Chondrocyte (in vitro differentiated cells): ENCODE measurements around the gene HNRNPAB. TPM values are rescaled to one million over a fixed set of nuclear protein-coding genes. Genes with fewer than 3 reads are reported as not detected.
"Not testable (repeated sequence)": the region's sequence is repeated elsewhere in the genome, so short reads cannot be mapped to it uniquely, and the experiment has no call there.

Experiments used
- DNase-seq: peaks from one replicate; pipeline ENCODE4 v3.0.0; 2021; ENCODE audit warnings: mixed read lengths, low spot score
- H3K27ac Mint-ChIP-seq: one replicate; pipeline ENCODE4 v1.8.0; 2021; ENCODE audit warnings: mild to moderate bottlenecking, moderate library complexity, mixed read lengths; ENCODE audit not compliant: unreplicated experiment
- H3K27me3 Mint-ChIP-seq: 2 replicates; pipeline ENCODE4 v1.8.0; 2021; ENCODE audit warnings: low read depth, mixed read lengths
- H3K36me3 Mint-ChIP-seq: 2 replicates; pipeline ENCODE4 v1.8.0; 2021; ENCODE audit warnings: low read depth, mixed read lengths
- H3K4me1 Mint-ChIP-seq: 2 replicates; pipeline ENCODE4 v1.8.0; 2021; ENCODE audit warnings: low read depth, mild to moderate bottlenecking, mixed read lengths
- H3K4me3 Mint-ChIP-seq: one replicate; pipeline ENCODE4 v1.8.0; 2021; ENCODE audit warnings: mild to moderate bottlenecking, moderate library complexity, mixed read lengths; ENCODE audit not compliant: unreplicated experiment
- H3K9me3 Mint-ChIP-seq: 2 replicates; pipeline ENCODE4 v1.8.0; 2021; ENCODE audit warnings: low read depth, mixed read lengths
- total RNA-seq: library from RNA; stranded (reverse); gene quantifications from 3 replicates; pipeline ENCODE4 v1.2.1, GENCODE V29; 2021
- TF ChIP-seq, protein P1 (sequence below): fragments of 200-600 bp; sonication (generic); IDR thresholded peaks from 2 replicates; pipeline ENCODE4 v1.5.0; 2021; ENCODE audit warnings: antibody characterized with exemption, mild to moderate bottlenecking, moderate library complexity

Gene HNRNPAB
- total RNA-seq, 1 donor from 2014 or later = 156 TPM

DNA sequence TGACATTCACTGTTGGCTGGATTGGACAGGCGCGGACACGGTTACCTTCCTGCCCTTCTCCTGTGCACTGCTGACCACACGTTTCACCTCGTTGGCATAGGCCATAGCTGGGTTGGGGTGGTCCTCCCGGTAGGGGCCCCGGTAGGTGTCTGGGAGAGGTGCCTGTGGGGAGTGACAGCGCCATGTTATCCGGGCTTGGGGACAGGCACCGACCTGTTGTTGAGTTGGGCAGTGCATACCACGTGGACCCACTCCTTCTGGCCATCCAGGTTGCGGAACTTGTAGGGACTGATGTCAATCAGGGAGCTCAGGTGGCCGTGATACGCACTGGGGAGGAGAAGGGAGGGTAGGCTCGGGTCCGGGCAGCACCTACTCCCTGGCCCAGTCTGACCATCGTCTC, 20.1 kb downstream of the HNRNPAB start:
- Mint-ChIP-seq H3K9me3 (peaks cover 10% of the 10 kb centered on the region), H3K4me3 (no peak overlapping the region), H3K27me3 (no peaks in the 10 kb centered on the region), H3K36me3 (peaks cover 26% of the 10 kb centered on the region), H3K4me1 (peaks cover 12% of the 10 kb centered on the region), H3K27ac (no peak overlapping the region)
- TF ChIP-seq, protein P1, sequence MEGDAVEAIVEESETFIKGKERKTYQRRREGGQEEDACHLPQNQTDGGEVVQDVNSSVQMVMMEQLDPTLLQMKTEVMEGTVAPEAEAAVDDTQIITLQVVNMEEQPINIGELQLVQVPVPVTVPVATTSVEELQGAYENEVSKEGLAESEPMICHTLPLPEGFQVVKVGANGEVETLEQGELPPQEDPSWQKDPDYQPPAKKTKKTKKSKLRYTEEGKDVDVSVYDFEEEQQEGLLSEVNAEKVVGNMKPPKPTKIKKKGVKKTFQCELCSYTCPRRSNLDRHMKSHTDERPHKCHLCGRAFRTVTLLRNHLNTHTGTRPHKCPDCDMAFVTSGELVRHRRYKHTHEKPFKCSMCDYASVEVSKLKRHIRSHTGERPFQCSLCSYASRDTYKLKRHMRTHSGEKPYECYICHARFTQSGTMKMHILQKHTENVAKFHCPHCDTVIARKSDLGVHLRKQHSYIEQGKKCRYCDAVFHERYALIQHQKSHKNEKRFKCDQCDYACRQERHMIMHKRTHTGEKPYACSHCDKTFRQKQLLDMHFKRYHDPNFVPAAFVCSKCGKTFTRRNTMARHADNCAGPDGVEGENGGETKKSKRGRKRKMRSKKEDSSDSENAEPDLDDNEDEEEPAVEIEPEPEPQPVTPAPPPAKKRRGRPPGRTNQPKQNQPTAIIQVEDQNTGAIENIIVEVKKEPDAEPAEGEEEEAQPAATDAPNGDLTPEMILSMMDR = no peak
- DNase-seq = peak; percentile 79

DNA sequence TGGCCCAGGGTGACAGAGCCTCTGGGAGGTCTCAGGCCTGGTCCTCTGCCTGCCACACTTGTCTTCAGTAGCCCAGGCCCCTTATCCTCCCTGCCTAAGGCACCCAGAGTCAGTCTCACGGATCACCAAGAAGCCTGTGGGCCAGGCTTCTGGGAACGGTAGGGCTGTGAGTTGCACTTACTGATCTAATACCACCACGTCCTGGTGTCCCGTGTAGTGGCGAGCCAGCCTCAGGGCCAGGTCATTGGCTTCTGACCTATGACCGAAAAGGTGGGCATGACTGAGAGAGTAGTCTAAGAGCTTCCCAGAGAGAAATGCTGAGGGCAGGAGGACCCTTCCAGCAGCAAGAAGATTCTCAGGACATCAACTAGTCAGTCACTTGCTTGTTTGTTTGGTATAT, 20.8 kb downstream of the HNRNPAB start:
- Mint-ChIP-seq H3K36me3 (peaks cover 29% of the 10 kb centered on the region), H3K4me1 (peaks cover 18% of the 10 kb centered on the region), H3K9me3 (peaks cover 10% of the 10 kb centered on the region), H3K4me3 (no peak overlapping the region), H3K27me3 (no peaks in the 10 kb centered on the region), H3K27ac (no peak overlapping the region)
- TF ChIP-seq, protein P1 = no peak
- DNase-seq = peak; percentile 55

DNA sequence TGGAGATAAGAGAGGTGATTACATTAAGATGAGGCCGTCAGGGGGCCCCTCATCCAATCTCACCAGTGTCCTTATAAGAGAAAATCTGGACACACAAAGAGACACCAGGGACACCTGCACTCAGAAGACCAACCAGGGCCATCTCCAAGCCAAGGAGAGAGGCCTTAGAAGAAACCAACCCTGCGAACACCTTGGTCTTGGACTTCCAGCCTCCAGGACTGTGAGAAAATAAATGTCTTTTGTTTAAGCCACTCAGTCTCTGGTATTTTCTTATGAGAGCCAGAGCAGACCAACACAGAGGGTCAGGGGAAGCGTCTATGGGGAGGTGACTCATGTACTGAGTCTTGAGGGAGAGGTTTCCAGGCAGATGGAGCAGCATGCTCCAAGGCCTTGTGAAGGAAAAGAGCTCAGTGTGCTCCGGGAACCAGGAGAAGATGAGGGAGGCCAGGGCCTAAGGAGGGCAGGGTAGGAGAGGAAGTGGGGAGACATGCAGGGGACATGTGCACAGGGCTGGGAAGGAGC, 22.9 kb downstream of the HNRNPAB start:
- peaks cover 33% of the 10 kb centered on the region for H3K36me3 Mint-ChIP-seq

DNA sequence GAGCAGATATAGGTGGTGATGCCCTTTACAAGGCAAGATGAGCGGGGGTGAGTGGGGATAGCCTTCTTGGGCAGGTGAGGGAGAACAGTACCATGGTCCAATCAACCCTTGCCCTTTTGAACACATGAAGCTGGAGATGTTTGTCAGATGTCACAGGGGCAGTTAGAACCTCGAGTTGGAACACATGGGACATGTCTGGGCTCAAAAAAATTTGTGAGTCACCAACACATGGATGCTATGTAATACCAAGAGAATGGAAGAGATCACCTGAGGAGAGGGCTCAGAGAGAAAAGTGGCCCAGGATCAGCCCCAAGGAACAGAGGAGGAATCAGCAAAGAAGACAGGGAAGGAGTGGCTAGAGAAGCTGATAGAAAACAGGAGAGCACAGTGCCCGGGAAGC, 23.6 kb downstream of the HNRNPAB start:
- DNase-seq = peak; percentile 36
- Mint-ChIP-seq H3K27ac (no peak overlapping the region), H3K27me3 (no peaks in the 10 kb centered on the region), H3K4me3 (no peak overlapping the region), H3K9me3 (peaks cover 10% of the 10 kb centered on the region), H3K4me1 (peaks cover 38% of the 10 kb centered on the region), H3K36me3 (peaks cover 33% of the 10 kb centered on the region)
- TF ChIP-seq, protein P1 = no peak

More for the DNA sequence above, 22.9 kb downstream of the HNRNPAB start:
- H3K27ac Mint-ChIP-seq = no peak overlapping the region
- peaks cover 10% of the 10 kb centered on the region for H3K9me3 Mint-ChIP-seq
- TF ChIP-seq, protein P1 = no peak
- DNase-seq = peak; percentile 41
- H3K4me3 Mint-ChIP-seq = no peak overlapping the region
- no peaks in the 10 kb centered on the region for H3K27me3 Mint-ChIP-seq
- peaks cover 36% of the 10 kb centered on the region for H3K4me1 Mint-ChIP-seq

DNA sequence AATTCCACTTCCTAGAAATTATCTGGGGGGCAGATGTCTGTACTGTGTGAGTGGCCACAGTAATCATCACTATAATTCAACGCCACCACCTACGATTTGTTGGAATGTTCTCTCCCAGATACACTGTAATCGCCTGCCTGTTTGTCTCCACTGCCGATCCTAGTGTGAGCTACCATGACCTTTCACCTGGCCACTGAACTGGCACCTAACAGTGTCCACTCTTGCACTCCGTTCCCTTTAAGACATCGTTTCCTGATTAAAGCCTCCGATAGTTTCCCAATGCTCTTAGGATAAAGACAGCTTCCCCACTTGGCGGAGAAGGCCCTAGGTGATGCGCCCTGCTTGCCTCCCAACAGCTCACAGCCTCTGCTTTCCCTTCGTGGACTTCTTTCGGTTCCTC, 24.3 kb downstream of the HNRNPAB start:
- Mint-ChIP-seq H3K27ac (no peak overlapping the region), H3K4me1 (peaks cover 40% of the 10 kb centered on the region), H3K27me3 (no peaks in the 10 kb centered on the region), H3K4me3 (no peak overlapping the region), H3K36me3 (peaks cover 30% of the 10 kb centered on the region), H3K9me3 (peaks cover 10% of the 10 kb centered on the region)
- DNase-seq = peak; percentile 9
- TF ChIP-seq, protein P1 = no peak

DNA sequence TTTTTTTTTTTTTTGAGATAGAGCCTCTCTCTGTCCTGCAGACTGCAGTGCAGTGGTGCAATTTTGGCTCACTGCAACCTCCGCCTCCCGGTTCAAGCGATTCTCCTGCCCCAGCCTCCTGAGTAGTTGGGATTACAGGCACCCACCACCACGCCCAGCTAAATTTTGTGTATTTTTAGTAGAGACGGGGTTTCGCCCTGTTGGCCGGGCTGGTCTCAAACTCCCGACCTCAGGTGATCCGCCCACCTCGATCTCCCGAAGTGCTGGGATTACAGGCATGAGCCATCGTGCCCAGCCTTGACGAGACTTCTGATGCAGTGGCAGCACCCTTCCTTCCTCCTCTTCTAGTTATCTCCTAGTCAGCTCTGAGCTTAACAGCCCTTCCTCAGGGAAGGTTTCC, 24.8 kb downstream of the HNRNPAB start:
- H3K9me3 Mint-ChIP-seq = not testable (repeated sequence)
- peak; percentile 18 for DNase-seq

More for the DNA sequence above, 24.8 kb downstream of the HNRNPAB start:
- H3K4me1 Mint-ChIP-seq = peaks cover 40% of the 10 kb centered on the region
- not testable (repeated sequence) for H3K27ac Mint-ChIP-seq, H3K4me3 Mint-ChIP-seq, H3K27me3 Mint-ChIP-seq
- H3K36me3 Mint-ChIP-seq = peaks cover 27% of the 10 kb centered on the region
